H1 (cell line): Measurements from ENCODE around the gene TFEC. TPM values are rescaled to one million over a fixed set of nuclear protein-coding genes. Genes with fewer than 3 reads are reported as not detected.

ENCODE experiments used
- polyA plus RNA-seq, 7 experiments: library from polyadenylated mRNA; depleted of rRNA in 3 of 7; stranded (reverse) in 5 of 7; unstranded in 2 of 7; fragments of >200 nt in 5 of 7; fragments of 200-250 nt in 2 of 7; gene quantifications; 1 replicate in 5 of 7; 2 replicates in 1 of 7; 4 replicates in 1 of 7; pipeline versions ENCODE4 v1.2.1 to v1.2.3, GENCODE V29; 2011 to 2013; ENCODE audit warnings: missing spikeins in 2 of 7, mixed read lengths in 2 of 7
- total RNA-seq: library from RNA; stranded (reverse); fragmentation: NEBNext Ultra II Directional; extraction: Animal tissue kit (Norgen Biotek cat#: 25700); gene quantifications from 2 replicates; pipeline ENCODE4 v1.2.1, GENCODE V29; 2021
- TF ChIP-seq, protein P1 (sequence below): fragments of 300-600 bp; sonication (generic); IDR thresholded peaks from 2 replicates; pipeline ENCODE4 v1.7.1; 2012; ENCODE audit warnings: low read length, moderate library complexity, mild to moderate bottlenecking, inconsistent platforms; ENCODE audit not compliant: insufficient replicate concordance

The TFEC gene
- total and polyA plus RNA-seq, 2 of the 8 experiments (the other 6 are each of a cell fraction or from before 2014, with no cell fraction given): not detected

DNA sequence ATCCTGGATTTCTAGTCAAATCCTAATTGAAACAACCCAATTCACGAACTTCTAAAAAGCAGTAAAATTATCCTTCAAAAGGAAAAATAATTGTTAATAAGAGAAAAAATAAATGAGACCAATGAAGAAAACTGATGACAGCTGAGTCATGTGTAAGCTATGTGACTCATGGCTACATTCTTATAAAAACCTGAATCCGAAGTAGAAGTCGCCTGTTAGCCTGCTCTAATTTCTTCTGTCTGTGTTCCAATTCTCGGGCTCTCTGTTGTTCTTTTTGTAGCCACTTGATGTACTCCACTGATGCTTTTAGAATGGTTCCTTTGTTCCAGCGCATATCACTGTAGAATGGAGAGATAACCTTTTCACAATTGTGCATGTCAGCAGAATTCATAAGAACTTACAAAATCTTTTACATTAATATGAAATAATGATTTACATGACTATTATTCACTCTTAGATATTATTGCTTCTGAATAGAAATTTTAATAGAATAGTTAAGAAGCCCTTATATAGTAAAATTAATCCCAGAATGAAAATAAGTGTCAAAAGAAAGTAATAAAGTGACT, 88.8 kb downstream of the TFEC start (continued):
- TF ChIP-seq, protein P1, sequence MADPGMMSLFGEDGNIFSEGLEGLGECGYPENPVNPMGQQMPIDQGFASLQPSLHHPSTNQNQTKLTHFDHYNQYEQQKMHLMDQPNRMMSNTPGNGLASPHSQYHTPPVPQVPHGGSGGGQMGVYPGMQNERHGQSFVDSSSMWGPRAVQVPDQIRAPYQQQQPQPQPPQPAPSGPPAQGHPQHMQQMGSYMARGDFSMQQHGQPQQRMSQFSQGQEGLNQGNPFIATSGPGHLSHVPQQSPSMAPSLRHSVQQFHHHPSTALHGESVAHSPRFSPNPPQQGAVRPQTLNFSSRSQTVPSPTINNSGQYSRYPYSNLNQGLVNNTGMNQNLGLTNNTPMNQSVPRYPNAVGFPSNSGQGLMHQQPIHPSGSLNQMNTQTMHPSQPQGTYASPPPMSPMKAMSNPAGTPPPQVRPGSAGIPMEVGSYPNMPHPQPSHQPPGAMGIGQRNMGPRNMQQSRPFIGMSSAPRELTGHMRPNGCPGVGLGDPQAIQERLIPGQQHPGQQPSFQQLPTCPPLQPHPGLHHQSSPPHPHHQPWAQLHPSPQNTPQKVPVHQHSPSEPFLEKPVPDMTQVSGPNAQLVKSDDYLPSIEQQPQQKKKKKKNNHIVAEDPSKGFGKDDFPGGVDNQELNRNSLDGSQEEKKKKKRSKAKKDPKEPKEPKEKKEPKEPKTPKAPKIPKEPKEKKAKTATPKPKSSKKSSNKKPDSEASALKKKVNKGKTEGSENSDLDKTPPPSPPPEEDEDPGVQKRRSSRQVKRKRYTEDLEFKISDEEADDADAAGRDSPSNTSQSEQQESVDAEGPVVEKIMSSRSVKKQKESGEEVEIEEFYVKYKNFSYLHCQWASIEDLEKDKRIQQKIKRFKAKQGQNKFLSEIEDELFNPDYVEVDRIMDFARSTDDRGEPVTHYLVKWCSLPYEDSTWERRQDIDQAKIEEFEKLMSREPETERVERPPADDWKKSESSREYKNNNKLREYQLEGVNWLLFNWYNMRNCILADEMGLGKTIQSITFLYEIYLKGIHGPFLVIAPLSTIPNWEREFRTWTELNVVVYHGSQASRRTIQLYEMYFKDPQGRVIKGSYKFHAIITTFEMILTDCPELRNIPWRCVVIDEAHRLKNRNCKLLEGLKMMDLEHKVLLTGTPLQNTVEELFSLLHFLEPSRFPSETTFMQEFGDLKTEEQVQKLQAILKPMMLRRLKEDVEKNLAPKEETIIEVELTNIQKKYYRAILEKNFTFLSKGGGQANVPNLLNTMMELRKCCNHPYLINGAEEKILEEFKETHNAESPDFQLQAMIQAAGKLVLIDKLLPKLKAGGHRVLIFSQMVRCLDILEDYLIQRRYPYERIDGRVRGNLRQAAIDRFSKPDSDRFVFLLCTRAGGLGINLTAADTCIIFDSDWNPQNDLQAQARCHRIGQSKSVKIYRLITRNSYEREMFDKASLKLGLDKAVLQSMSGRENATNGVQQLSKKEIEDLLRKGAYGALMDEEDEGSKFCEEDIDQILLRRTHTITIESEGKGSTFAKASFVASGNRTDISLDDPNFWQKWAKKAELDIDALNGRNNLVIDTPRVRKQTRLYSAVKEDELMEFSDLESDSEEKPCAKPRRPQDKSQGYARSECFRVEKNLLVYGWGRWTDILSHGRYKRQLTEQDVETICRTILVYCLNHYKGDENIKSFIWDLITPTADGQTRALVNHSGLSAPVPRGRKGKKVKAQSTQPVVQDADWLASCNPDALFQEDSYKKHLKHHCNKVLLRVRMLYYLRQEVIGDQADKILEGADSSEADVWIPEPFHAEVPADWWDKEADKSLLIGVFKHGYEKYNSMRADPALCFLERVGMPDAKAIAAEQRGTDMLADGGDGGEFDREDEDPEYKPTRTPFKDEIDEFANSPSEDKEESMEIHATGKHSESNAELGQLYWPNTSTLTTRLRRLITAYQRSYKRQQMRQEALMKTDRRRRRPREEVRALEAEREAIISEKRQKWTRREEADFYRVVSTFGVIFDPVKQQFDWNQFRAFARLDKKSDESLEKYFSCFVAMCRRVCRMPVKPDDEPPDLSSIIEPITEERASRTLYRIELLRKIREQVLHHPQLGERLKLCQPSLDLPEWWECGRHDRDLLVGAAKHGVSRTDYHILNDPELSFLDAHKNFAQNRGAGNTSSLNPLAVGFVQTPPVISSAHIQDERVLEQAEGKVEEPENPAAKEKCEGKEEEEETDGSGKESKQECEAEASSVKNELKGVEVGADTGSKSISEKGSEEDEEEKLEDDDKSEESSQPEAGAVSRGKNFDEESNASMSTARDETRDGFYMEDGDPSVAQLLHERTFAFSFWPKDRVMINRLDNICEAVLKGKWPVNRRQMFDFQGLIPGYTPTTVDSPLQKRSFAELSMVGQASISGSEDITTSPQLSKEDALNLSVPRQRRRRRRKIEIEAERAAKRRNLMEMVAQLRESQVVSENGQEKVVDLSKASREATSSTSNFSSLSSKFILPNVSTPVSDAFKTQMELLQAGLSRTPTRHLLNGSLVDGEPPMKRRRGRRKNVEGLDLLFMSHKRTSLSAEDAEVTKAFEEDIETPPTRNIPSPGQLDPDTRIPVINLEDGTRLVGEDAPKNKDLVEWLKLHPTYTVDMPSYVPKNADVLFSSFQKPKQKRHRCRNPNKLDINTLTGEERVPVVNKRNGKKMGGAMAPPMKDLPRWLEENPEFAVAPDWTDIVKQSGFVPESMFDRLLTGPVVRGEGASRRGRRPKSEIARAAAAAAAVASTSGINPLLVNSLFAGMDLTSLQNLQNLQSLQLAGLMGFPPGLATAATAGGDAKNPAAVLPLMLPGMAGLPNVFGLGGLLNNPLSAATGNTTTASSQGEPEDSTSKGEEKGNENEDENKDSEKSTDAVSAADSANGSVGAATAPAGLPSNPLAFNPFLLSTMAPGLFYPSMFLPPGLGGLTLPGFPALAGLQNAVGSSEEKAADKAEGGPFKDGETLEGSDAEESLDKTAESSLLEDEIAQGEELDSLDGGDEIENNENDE: no peak
